Neural cell (in vitro differentiated cells): ENCODE data around the gene TCEA3. TPM values are rescaled to one million over a fixed set of nuclear protein-coding genes. Genes with fewer than 3 reads are reported as not detected.

Source experiments
- H2AFZ ChIP-seq: fragments of 200-600, 300-800 bp; sonication (generic), shearing (Covaris generic); 2 replicates; pipeline ENCODE4 v1.6.0; 2014; ENCODE audit warnings: low read depth, mild to moderate bottlenecking, antibody characterized with exemption, low read length, moderate library complexity
- H3F3A ChIP-seq: fragments of 200-600 bp; shearing (Covaris generic); 2 replicates; pipeline ENCODE4 v1.6.1; 2016; ENCODE audit warnings: mild to moderate bottlenecking, moderate library complexity, mixed read lengths, antibody characterized with exemption, low read length; ENCODE audit not compliant: insufficient read depth, poor library complexity, severe bottlenecking
- H3K27ac ChIP-seq: fragments of 200-600, 300-800 bp; sonication (generic), shearing (Covaris generic); 2 replicates; pipeline ENCODE4 v1.5.1; 2014; ENCODE audit warnings: mild to moderate bottlenecking, low read length, moderate library complexity
- H3K27me3 ChIP-seq: fragments of 300-800, 200-600 bp; sonication (generic), shearing (Covaris generic); 2 replicates; pipeline ENCODE4 v1.6.0; 2014; ENCODE audit warnings: mild to moderate bottlenecking, low read depth, low read length, moderate library complexity; ENCODE audit not compliant: insufficient read depth
- H3K36me3 ChIP-seq: fragments of 300-800, 200-600 bp; sonication (generic), shearing (Covaris generic); 2 replicates; pipeline ENCODE4 v1.5.1; 2014; ENCODE audit warnings: mild to moderate bottlenecking, antibody characterized with exemption, low read length, moderate library complexity; ENCODE audit not compliant: insufficient read depth
- H3K4me2 ChIP-seq: fragments of 300-800, 200-600 bp; sonication (generic), shearing (Covaris generic); 2 replicates; pipeline ENCODE4 v1.6.0; 2014; ENCODE audit warnings: mild to moderate bottlenecking, low read length
- H3K4me3 ChIP-seq: fragments of 300-800, 200-600 bp; sonication (generic), shearing (Covaris generic); 2 replicates; pipeline ENCODE4 v1.5.1; 2014; ENCODE audit warnings: mild to moderate bottlenecking, low read length, moderate library complexity
- H3K79me2 ChIP-seq: fragments of 200-600 bp; shearing (Covaris generic); replicated peaks from 2 replicates; pipeline ENCODE4 v1.6.0; 2014; ENCODE audit warnings: mild to moderate bottlenecking, low read length, moderate library complexity; ENCODE audit not compliant: insufficient read depth
- H3K9ac ChIP-seq: fragments of 300-800, 200-600 bp; sonication (generic), shearing (Covaris generic); 2 replicates; pipeline ENCODE4 v1.6.1; 2016; ENCODE audit warnings: mild to moderate bottlenecking, low read length, mixed read lengths
- H3K9me2 ChIP-seq: fragments of 200-600 bp; shearing (Covaris generic); 2 replicates; pipeline ENCODE4 v1.6.1; 2016; ENCODE audit warnings: mild to moderate bottlenecking, low read length, mixed read lengths; ENCODE audit not compliant: insufficient read depth
- H3K9me3 ChIP-seq: fragments of 200-600, 300-800 bp; sonication (generic), shearing (Covaris generic); 2 replicates; pipeline ENCODE4 v1.6.1; 2016; ENCODE audit warnings: mild to moderate bottlenecking, mixed run types, low read length, moderate library complexity, mixed read lengths
- H4K20me1 ChIP-seq: fragments of 200-600 bp; shearing (Covaris generic); 2 replicates; pipeline ENCODE4 v1.6.1; 2016; ENCODE audit warnings: mild to moderate bottlenecking, mixed run types; ENCODE audit not compliant: insufficient read depth
- CTCF ChIP-seq: fragments of 450-650 bp; IDR thresholded peaks from 2 replicates; pipeline ENCODE4 v1.5.1; 2014; ENCODE audit warnings: antibody characterized with exemption, mild to moderate bottlenecking, moderate library complexity; ENCODE audit not compliant: poor library complexity, severe bottlenecking
- EP300 ChIP-seq: fragments of 450-650 bp; conservative IDR thresholded peaks from 2 replicates; pipeline ENCODE4 v1.6.1; 2014; ENCODE audit warnings: antibody characterized with exemption, mild to moderate bottlenecking, moderate library complexity; ENCODE audit not compliant: poor library complexity, severe bottlenecking
- EZH2 ChIP-seq: fragments of 200-600, 300-800 bp; shearing (Covaris generic), sonication (generic); IDR thresholded peaks from 2 replicates; pipeline ENCODE4 v1.6.1; 2014; ENCODE audit warnings: antibody characterized with exemption, low read length, borderline replicate concordance, mild to moderate bottlenecking; ENCODE audit not compliant: insufficient read depth, poor library complexity, severe bottlenecking
- MXI1 ChIP-seq: fragments of 450-650 bp; conservative IDR thresholded peaks from 2 replicates; pipeline ENCODE4 v1.6.1; 2014; ENCODE audit warnings: antibody characterized with exemption, mild to moderate bottlenecking; ENCODE audit not compliant: poor library complexity, severe bottlenecking
- POLR2AphosphoS5 ChIP-seq: IDR thresholded peaks from 2 replicates; pipeline ENCODE4 v1.6.1; 2012
- RAD21 ChIP-seq: fragments of 450-650 bp; conservative IDR thresholded peaks from 2 replicates; pipeline ENCODE4 v1.6.1; 2014; ENCODE audit warnings: antibody characterized with exemption, mild to moderate bottlenecking, moderate library complexity
- SMC3 ChIP-seq: fragments of 450-650 bp; conservative IDR thresholded peaks from 2 replicates; pipeline ENCODE4 v1.6.1; 2014; ENCODE audit warnings: antibody characterized with exemption, mild to moderate bottlenecking, moderate library complexity; ENCODE audit not compliant: poor library complexity
- TAF1 ChIP-seq: IDR thresholded peaks from 2 replicates; pipeline ENCODE4 v1.6.1; 2012; ENCODE audit warnings: low read depth
- polyA plus RNA-seq: library from polyadenylated mRNA; depleted of rRNA; stranded (reverse); fragments of >200 nt; gene quantifications from 2 replicates; pipeline ENCODE4 v1.2.3, GENCODE V29; 2014
- TF ChIP-seq, protein P1 (sequence below): IDR thresholded peaks from 2 replicates; pipeline ENCODE4 v1.6.1; 2012; ENCODE audit warnings: borderline replicate concordance

Gene TCEA3
- polyA plus RNA-seq, 1 donor from 2014 or later = not detected

GRCh38 chr1:23368562-23369334 is 55.8 kb downstream of the TCEA3 start:
- no peaks in the 10 kb centered on the region for H3K9me2 ChIP-seq
- H3K79me2 ChIP-seq = peaks cover 12% of the 10 kb centered on the region
- no peaks in the 10 kb centered on the region for H4K20me1 ChIP-seq
- peaks cover 9% of the 10 kb centered on the region for H3K36me3 ChIP-seq
- peaks cover 19% of the 10 kb centered on the region for H3F3A ChIP-seq
- H3K9ac ChIP-seq = peak overlapping the region; percentile 91
- peak; percentile 38 for TF ChIP-seq RAD21
- no peak for TF ChIP-seq SMC3
- peak; percentile 93 for TF ChIP-seq POLR2AphosphoS5
- TF ChIP-seq, protein P1, sequence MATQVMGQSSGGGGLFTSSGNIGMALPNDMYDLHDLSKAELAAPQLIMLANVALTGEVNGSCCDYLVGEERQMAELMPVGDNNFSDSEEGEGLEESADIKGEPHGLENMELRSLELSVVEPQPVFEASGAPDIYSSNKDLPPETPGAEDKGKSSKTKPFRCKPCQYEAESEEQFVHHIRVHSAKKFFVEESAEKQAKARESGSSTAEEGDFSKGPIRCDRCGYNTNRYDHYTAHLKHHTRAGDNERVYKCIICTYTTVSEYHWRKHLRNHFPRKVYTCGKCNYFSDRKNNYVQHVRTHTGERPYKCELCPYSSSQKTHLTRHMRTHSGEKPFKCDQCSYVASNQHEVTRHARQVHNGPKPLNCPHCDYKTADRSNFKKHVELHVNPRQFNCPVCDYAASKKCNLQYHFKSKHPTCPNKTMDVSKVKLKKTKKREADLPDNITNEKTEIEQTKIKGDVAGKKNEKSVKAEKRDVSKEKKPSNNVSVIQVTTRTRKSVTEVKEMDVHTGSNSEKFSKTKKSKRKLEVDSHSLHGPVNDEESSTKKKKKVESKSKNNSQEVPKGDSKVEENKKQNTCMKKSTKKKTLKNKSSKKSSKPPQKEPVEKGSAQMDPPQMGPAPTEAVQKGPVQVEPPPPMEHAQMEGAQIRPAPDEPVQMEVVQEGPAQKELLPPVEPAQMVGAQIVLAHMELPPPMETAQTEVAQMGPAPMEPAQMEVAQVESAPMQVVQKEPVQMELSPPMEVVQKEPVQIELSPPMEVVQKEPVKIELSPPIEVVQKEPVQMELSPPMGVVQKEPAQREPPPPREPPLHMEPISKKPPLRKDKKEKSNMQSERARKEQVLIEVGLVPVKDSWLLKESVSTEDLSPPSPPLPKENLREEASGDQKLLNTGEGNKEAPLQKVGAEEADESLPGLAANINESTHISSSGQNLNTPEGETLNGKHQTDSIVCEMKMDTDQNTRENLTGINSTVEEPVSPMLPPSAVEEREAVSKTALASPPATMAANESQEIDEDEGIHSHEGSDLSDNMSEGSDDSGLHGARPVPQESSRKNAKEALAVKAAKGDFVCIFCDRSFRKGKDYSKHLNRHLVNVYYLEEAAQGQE = no peak
- TF ChIP-seq CTCF = peak; percentile 60
- TF ChIP-seq TAF1 = peak; percentile 26
- no peak for TF ChIP-seq EZH2
- peak; percentile 60 for TF ChIP-seq MXI1
- peak; percentile 58 for TF ChIP-seq EP300
- peak overlapping the region; percentile 90 for H2AFZ ChIP-seq
- H3K9me3 ChIP-seq = no peaks in the 10 kb centered on the region
- peak overlapping the region; percentile 93 for H3K27ac ChIP-seq
- H3K4me3 ChIP-seq = peak overlapping the region; percentile 93
- H3K27me3 ChIP-seq = no peaks in the 10 kb centered on the region
- H3K4me2 ChIP-seq = peak overlapping the region; percentile 85

- H3K4me3 ChIP-seq = peak overlapping the region; percentile 93
- H3K79me2 ChIP-seq = peaks cover 12% of the 10 kb centered on the region
- no peaks in the 10 kb centered on the region for H3K27me3 ChIP-seq
- peak overlapping the region; percentile 93 for H3K27ac ChIP-seq
- H3F3A ChIP-seq = peaks cover 19% of the 10 kb centered on the region
- no peaks in the 10 kb centered on the region for H3K9me2 ChIP-seq
- peaks cover 9% of the 10 kb centered on the region for H3K36me3 ChIP-seq
- peak overlapping the region; percentile 90 for H2AFZ ChIP-seq
- H3K4me2 ChIP-seq = peak overlapping the region; percentile 87
- peak overlapping the region; percentile 91 for H3K9ac ChIP-seq
- H3K9me3 ChIP-seq = peaks cover under 1% of the 10 kb centered on the region
- no peaks in the 10 kb centered on the region for H4K20me1 ChIP-seq
- TF ChIP-seq RAD21 (peak; percentile 42), EZH2 (no peak), MXI1 (peak; percentile 45), SMC3 (no peak), EP300 (no peak), CTCF (peak; percentile 47), TAF1 (peak; percentile 46), POLR2AphosphoS5 (peak; percentile 90)
- TF ChIP-seq, protein P1 = peak; percentile 34
These were observed 56.6 kb downstream of the TCEA3 start for GRCh38 chr1:23367791-23368561.
